Measurements from ENCODE around the gene SPDYE1.

DNA sequence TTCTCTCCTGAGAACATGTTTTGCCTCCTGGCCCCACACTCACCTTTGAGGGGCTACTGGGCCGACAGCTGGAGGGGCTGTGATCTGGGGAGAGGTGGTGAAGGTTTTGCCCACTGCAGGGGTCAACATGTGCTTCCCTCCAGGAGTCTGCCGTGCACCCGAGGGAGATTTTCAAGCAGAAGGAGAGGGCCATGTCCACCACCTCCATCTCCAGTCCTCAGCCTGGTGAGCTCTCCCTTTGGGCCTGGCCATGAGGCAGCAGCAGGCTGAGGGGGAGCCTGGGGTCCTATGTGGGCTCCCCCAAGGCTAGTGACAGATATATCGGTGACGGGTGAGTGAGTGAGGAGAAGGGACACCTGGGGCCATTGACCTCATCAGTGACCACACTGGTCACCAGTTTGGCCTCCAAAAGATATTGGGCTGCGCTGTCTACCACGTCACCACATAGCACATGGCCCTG is 61.1 kb downstream of the SPDYE1 start:
- TF ChIP-seq CTCF (optimal IDR thresholded peaks at IDR 0.05 in 1 of 3, IDR thresholded peaks at IDR 0.05 in 1 of 3, conservative IDR thresholded peaks at IDR 0.05 in 1 of 3; ENCODE audit: extremely low read depth in 1 of 3, insufficient read depth in 2 of 3, low read length in 3 of 3) (no peak), EZH2 (IDR thresholded peaks at IDR 0.05; ENCODE audit: low read length) (no peak)

Measured in keratinocyte (primary cell).